Lung microvascular endothelial cell (primary cell): ENCODE data around the gene AGTR1. TPM values are rescaled to one million over a fixed set of nuclear protein-coding genes. Genes with fewer than 3 reads are reported as not detected.
"Not testable (repeated sequence)": the region's sequence is repeated elsewhere in the genome, so short reads cannot be mapped to it uniquely, and the experiment has no call there.

Experiments used
- DNase-seq, 2 donors: peaks; one replicate each; pipeline versions ENCODE4 v3.0.0 to v3.0.0-alpha.2; 2010; ENCODE audit warnings: low read depth in 2 of 2
- total RNA-seq: library from RNA; depleted of rRNA; stranded (reverse); fragments of >200 nt; gene quantifications from 2 replicates; pipeline ENCODE4 v1.2.1, GENCODE V29; 2014

The AGTR1 gene
- total RNA-seq, 1 donor from 2014 or later = not detected

- DNase-seq = no peak
Measured at GRCh38 chr3:148758303-148758884, 60.7 kb downstream of the AGTR1 start.

DNA sequence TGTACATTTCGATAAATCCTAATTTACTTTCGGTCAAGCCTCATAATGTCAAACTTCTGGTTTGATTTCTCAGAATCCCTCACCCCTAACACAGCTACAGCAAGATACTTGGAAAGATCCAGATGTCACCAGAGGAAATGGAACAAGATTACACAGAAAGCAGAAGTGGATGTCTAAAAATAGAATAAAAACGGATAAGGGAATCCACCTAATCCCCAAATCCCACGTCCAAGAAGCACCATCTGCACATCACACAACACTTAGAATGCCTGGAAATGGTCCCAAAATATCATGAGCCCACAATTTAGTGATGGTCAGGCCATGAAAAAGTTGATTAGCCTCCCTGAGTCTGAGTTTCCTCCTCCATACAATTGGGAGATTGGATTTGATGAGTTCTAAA, 61.7 kb downstream of the AGTR1 start:
- DNase-seq = no peak

- DNase-seq = no peak
Measured at GRCh38 chr3:148763156-148763680, 65.5 kb downstream of the AGTR1 start.

DNA sequence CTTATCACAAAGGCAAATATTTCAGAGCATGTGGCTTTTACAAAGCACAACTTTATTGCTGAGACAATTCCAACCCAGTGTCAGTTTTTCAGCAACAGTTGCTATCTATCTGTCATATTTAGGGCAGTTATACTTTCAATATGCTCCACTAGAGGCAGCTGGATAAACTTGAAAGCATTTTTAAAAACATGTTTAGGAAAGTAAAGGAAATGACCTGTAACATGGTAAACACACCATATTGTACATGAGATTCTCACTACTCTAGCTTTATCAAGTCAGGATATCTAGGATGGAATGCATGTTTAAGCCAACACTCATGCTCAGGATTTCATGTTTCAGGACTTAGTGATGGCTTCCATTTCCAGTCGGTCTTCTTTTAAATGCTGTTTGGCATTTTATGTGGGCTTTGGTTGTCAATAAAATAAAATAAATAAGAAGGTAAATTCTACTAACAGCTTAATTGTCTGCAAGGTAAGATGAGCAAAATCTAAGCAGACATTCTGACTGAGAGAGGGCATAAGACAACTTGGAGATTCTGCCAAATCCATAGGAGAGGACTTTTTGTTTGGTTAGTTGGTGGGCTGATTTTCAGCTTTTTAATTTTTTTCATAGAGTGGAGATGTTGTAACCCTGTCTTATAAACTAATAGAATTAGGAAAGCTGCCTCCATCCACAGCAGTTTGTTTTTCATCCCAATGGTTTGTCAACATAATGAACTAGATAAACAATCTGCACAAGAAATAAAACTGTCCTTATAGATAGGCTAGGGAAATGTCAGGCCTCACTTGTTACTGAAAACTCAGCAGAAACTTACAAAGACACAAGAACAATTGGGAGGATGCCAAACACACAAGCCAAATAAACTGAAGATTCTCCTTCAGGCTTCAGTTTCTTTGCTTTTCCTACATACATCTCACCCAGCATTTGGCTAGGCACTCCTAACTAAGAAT, 66.6 kb downstream of the AGTR1 start:
- DNase-seq = no peak

DNA sequence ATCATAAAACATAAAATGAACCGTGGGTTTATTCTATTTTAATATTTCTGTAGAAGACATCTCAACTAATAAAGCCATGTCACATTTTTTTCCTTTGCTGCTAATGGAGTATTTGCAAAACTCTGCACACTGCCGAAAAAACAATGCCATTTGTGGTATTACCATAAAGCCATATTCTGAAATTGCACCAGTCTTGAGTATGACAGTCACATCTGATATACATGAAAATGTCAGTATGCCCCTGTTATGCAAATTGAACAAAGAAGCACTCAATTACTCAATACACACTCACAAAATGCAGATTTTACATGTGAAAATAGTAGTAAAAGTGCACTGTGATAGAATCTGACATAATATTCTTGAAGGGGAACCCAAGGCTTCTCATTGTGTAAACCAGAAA, 74.7 kb downstream of the AGTR1 start:
- DNase-seq = no peak

GRCh38 chr3:148772835-148773234, 75.1 kb downstream of the AGTR1 start:
- no peak for DNase-seq

- no peak for DNase-seq
Measured at GRCh38 chr3:148773805-148774204, 76.1 kb downstream of the AGTR1 start.

GRCh38 chr3:148778926-148779325, 81.2 kb downstream of the AGTR1 start:
- no peak for DNase-seq

- DNase-seq = not testable (repeated sequence)
Measured at GRCh38 chr3:148785026-148785425, 87.3 kb downstream of the AGTR1 start.

GRCh38 chr3:148786159-148786558, 88.5 kb downstream of the AGTR1 start:
- DNase-seq = not testable (repeated sequence)

DNA sequence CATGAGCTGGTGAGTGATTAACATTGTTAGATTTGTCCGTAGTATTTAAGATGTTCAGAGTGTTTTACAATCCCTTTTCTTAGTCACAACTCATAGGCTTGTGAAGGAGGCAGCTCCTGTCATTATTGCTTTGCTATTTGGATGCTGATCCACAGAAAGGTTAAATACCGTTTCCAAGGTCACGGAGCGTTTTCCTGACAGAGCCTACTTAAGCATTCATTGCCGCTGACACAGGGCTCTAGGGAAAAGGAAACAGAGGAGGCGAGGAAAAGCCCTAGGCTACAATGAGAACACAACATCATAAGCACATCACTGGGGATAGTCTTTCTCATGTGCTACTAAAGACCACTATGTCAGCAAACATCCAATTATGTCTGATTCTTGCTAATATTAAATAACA, 91.4 kb downstream of the AGTR1 start:
- no peak for DNase-seq

DNA sequence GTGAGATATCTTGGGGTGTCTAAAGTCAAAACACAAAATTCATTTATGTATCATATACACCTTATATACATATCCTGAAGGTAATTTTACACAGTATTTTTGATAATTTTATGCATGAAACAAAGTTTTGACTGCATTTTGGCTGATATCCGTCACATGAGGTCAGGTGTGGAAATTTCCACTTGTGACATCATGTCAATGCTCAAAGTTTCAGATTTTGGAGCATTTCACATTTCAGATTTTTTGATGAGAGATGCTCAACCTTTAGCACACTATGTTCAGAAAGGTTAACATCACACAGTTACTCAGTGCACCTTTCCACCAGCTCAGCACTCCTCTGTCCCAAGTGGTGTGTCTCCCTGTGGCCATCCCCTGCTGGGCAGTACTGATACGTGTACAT, 92.2 kb downstream of the AGTR1 start:
- DNase-seq = no peak

DNA sequence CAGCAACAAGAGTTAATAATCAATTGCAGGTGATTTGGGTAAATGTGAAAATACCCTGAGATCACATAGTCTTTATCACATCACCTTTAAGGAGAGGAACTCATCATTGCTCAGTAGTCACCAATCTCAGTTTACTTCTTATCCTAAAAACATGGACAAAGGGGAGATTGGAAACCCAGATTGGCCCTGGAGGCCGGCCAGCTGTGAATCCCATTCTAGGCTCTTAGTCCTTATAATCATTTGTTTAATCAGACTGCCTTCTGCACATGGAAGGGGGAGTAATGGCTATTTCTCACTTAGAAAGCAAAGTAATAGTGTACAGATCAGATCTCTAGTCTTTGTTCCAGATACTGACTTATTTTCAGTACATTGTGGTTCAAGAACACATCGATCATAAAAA, 92.7 kb downstream of the AGTR1 start:
- DNase-seq = no peak

- DNase-seq = no peak
Measured at GRCh38 chr3:148790851-148791735, 93.4 kb downstream of the AGTR1 start.

- no peak for DNase-seq
Measured at GRCh38 chr3:148791920-148792319, 94.2 kb downstream of the AGTR1 start.

GRCh38 chr3:148792516-148792915, 94.8 kb downstream of the AGTR1 start:
- DNase-seq = no peak

Other genes starting within 250 kb of the AGTR1 start
- gene CPB1, start 129.9 kb downstream of the AGTR1 start, total RNA-seq = not detected in 2 replicates
- under 0.01 TPM in 1 of 2 replicates, not detected in the other for gene CPA3, start 167.4 kb downstream of the AGTR1 start, total RNA-seq